ENCODE data around the gene MMP25.

- TF ChIP-seq EZH2 (IDR thresholded peaks at IDR 0.05; ENCODE audit: insufficient read depth, poor library complexity, severe bottlenecking) (no peak), EZH2phosphoT487 (IDR thresholded peaks at IDR 0.05; ENCODE audit: insufficient read depth, low read depth) (no peak)
Measured at GRCh38 chr16:3051009-3051408, 4.6 kb downstream of the MMP25 start.

Measured in GM23248 (cell line).